ENCODE data around the gene SIPA1L3. TPM values are rescaled to one million over a fixed set of nuclear protein-coding genes. Genes with fewer than 3 reads are reported as not detected.

The SIPA1L3 gene
- total and polyA plus RNA-seq, 9 of the 15 experiments (the other 6 are each of a cell fraction or from before 2014, with no cell fraction given) = 0.01 to 6.1 (median 2.5) TPM

- TF ChIP-seq RBM22 (IDR thresholded peaks at IDR 0.05; ENCODE audit: low read depth, low read length, poor library complexity, severe bottlenecking) = no peak
- no peak for TF ChIP-seq CHAMP1 (IDR thresholded peaks at IDR 0.05)
- no peak for TF ChIP-seq ZNF398 (CRISPR knock-in tag; IDR thresholded peaks at IDR 0.05)
Observed at GRCh38 chr19:38170334-38170733, 263.3 kb downstream of the SIPA1L3 start (continued).

- no peaks in the 10 kb centered on the region for H4K20me1 ChIP-seq (replicated peaks; ENCODE audit: control insufficient read depth, insufficient read depth, low read length)
- intact Hi-C loops (cut with micrococcal nuclease) = no loop called here
- no peaks in the 10 kb centered on the region for H3K36me3 ChIP-seq (ENCODE audit: control insufficient read depth, insufficient read depth, low read length)
- 31% methylated on average over 8 of the region's 8 CpGs for WGBS (ENCODE audit: insufficient coverage, low coverage, missing lambda C conversion rate)
- no peaks in the 10 kb centered on the region for H3K9me1 ChIP-seq (ENCODE audit: control insufficient read depth, insufficient read depth, low read length)
- no peak for FAIRE-seq
- H3K9ac ChIP-seq (ENCODE audit: insufficient read depth in 1 of 2, low read depth in 2 of 2, low read length in 2 of 2) = no peak overlapping the region
- H3K27ac ChIP-seq (ENCODE audit: extremely low read depth, low read depth, low read length) = no peak overlapping the region
- H3K4me2 ChIP-seq (ENCODE audit: insufficient read depth, low read length) = no peak overlapping the region
- no peak for DNase-seq (ENCODE audit: extremely low read depth in 1 of 4, low spot score in 3 of 4)
- H3K9me3 ChIP-seq (replicated peaks; ENCODE audit: control insufficient read depth, insufficient read depth, low read depth, low read length) = no peaks in the 10 kb centered on the region
- ATAC-seq = no peak
- no peaks in the 10 kb centered on the region for H3K79me2 ChIP-seq (ENCODE audit: control insufficient read depth, insufficient read depth, low read length)
- no peak overlapping the region for H3K4me3 ChIP-seq
- in situ Hi-C loops (cut with MboI) = no loop called here
- BruUV-seq (replicated peaks) = no TSS peak
- POLR2A ChIA-PET = interaction anchor here (0.7 kb wide), 1 partner anchor 41 kb away, joined by 3 read pairs; no protein-coding TSS in a partner anchor
- CTCF ChIA-PET (ENCODE audit: low intra/inter-chr PET ratio) = no interaction called here
- peaks cover 0 to 19% of the 10 kb centered on the region in 2 experiments; a peak in 2 of 5 replicates for H3K4me1 ChIP-seq (replicated peaks in 1 of 2; ENCODE audit: control insufficient read depth in 2 of 2, insufficient read depth in 2 of 2, low read length in 2 of 2)
- no peaks in the 10 kb centered on the region for H3K27me3 ChIP-seq (ENCODE audit: control insufficient read depth in 2 of 2, insufficient read depth in 2 of 2, low read length in 2 of 2)
- no peak overlapping the region for H2AFZ ChIP-seq (ENCODE audit: low read depth, low read length)
- no peak for TF ChIP-seq SMARCE1 (IDR thresholded peaks at IDR 0.05)
- no peak for TF ChIP-seq ZKSCAN1 (IDR thresholded peaks at IDR 0.05; ENCODE audit: low read depth, low read length)
- TF ChIP-seq ATF7 (IDR thresholded peaks at IDR 0.05) = no peak
- TF ChIP-seq NR1H2 (CRISPR knock-in tag; IDR thresholded peaks at IDR 0.05) = no peak
- TF ChIP-seq RFX1 (IDR thresholded peaks at IDR 0.05) = no peak
- TF ChIP-seq ZNF408 (CRISPR knock-in tag; IDR thresholded peaks at IDR 0.05; ENCODE audit: low read depth) = no peak
- TF ChIP-seq RERE (CRISPR knock-in tag; IDR thresholded peaks at IDR 0.05; ENCODE audit: borderline replicate concordance) = no peak
- no peak for TF ChIP-seq DNMT1 (IDR thresholded peaks at IDR 0.05)
- no peak for TF ChIP-seq SIN3B (IDR thresholded peaks at IDR 0.05; ENCODE audit: low read depth)
- TF ChIP-seq EP300 (IDR thresholded peaks at IDR 0.05; ENCODE audit: low read length) = no peak
Observed at GRCh38 chr19:38172001-38172400, 265.0 kb downstream of the SIPA1L3 start.

All from K562 (cell line).